M059J (cell line): ENCODE results near the gene CEP78. TPM values are rescaled to one million over a fixed set of nuclear protein-coding genes. Genes with fewer than 3 reads are reported as not detected.
A peak's percentile ranks its signal among the peaks of the same experiment; 100 is the strongest.

Experiments
- DNase-seq: peaks from one replicate; pipeline ENCODE4 v3.0.0-alpha.2; 2012; ENCODE audit warnings: low read depth
- total RNA-seq: library from RNA; depleted of rRNA; stranded (reverse); fragments of >200 nt; shearing (Covaris generic); gene quantifications from 2 replicates; pipeline ENCODE4 v1.2.3, GENCODE V29; 2014

CEP78 gene
- total RNA-seq, 1 experiment from 2014 or later, result 42.7 TPM

DNA sequence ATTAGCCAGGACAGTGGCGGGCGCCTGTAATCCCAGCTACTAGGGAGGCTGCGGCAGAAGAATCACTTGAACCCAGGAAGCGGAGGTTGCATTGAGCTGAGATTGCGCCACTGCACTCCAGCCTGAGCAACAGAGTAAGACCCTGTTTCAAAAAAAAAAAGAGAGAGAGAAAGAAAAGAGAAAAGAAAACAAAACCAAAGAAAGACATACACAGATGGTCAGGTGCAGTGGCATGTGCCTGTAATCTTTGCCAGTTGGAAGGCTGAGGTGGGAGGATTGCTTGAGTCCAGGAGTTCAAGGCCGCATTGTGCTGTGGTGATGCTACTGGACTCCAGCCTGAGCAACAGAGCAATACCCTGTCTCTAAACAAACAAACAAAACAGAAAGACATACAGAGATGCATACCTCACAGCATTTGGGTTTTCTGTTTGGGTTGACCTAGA is 51.1 kb downstream of the CEP78 start:
- no peak for DNase-seq

DNA sequence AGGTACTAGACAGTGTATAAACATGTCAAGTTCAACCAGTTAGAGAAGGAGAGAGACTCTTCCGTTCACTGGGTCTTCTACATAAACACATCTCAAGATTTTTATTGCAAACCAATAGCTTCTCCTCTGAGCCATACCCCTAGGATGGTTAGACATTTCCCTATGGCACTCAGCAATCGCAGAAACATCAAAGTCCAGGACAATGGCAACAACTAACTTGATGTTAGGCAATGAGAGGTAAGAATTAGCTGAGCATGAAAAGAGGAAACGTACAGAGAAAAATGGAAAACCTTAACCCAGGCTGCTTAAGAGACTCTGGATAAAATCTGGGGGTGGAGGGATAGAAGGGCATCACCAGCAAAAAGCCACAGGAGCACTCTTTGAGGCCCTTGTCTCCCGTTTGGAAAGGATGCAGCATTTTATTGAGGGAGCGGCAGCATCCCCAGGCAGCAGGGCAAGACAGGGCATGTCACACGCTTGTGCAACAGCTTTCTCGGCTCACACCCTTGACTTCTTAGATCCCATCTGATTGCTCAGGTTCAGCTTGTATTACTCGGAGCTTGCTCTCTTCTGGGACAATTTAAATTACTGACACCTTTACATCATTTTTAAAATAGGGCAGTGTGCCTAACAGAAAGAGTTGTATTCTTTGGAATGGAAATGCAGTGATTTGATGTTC is 52.5 kb downstream of the CEP78 start:
- no peak for DNase-seq

DNA sequence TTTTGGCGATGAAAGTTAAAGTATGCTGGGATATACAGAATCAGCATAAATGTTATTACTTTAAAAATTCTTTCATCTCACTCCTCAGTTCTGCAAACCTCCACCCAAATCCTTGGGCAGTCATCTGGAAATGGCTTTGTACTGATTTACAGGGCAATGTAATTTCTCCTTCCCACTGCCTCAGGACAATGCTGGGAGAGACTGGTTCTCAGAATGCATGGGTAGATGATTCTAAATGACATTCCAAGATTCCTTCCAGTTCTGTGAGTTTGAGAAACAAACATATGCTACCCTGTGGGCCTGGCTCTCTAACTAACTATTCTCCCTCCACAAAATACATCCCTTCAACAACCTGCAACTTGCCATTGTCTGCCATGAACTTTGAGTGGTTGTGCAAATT is 53.6 kb downstream of the CEP78 start:
- no peak for DNase-seq

DNA sequence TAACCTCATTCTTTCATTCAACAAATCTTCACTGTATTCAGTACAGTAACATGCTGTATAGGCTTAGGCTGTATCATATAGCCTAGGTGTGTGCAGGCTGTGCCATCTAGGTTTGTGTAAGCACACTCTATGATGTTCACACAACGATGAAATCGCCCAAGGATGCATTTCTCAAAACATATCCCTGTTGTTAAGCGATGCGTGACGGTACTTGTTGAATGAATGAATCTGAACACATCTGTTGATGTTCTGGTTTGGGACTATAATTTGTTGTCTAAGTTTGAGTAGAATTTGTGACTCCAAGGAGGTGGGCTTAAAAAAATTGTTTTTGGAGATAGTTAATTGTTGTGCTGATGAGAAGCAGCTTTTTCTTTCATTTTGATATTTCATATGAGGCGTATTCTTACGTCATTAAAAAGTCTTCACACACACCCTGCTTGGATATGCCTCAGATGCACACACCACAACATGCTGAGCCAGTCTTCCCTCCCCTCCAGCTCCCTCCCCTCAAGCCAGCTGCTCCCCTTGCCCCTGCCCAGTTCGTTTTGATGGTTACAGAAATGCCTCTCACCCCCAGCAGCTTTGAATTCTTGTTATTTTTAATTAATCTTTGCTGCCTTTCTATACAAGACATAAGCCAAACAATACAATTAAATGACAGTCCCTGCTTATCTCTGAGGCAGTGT is 55.5 kb downstream of the CEP78 start:
- DNase-seq, result no peak

DNA sequence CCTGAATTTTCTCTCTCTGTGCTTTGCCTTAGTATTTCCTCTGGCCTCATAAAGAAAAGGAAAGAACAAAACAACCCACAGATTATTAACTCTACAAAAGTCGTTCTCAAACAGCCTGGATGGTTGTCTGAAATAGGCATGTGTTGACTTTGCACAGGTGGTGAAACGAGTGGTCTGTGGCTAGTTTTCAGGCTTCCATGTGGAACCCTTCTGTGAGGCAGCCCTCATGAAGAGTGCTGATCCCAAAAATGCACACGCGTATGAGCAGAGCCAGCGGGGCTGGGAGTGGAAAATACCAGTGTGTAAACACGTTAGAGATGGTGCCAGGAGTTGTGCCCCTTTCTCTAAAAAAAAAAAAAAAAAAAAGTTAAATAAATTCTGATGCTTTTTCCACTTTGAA is 56.2 kb downstream of the CEP78 start:
- DNase-seq, result no peak

DNA sequence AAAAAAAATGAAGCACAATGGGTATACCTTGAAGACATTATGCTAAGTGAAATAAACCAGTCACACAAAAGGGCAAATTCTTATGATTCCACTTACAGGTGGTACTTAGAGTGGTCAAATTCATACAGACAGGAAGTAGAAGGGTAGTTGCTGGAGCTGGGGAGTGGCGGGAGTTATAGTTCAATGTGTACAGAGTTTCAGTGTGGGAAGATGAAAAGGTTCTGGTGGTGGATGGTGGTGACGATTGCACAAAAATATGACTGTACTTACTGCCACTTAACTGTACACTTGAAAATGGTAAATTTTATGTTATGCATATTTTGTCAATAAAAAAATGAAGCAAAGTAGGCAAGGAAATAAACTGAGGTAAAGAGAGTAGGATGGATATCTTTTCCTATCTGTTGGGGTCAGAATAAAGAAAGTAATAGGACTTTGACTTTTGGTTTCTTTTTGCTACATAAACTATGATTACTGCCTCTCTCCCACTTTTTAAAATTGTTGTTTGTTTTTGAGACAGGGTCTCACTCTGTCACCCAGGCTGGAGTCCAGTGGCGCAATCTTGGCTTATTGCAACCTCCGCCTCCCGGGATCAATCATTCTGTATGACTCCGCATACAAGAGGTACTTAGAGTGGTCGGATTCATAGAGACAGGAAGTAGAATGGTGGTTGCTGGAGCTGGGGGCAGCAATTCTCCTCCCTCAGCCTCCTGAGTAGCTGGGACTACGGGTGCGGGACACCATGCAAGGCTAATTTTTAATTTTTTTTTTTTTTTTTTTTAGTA is 57.0 kb downstream of the CEP78 start:
- no peak for DNase-seq

DNA sequence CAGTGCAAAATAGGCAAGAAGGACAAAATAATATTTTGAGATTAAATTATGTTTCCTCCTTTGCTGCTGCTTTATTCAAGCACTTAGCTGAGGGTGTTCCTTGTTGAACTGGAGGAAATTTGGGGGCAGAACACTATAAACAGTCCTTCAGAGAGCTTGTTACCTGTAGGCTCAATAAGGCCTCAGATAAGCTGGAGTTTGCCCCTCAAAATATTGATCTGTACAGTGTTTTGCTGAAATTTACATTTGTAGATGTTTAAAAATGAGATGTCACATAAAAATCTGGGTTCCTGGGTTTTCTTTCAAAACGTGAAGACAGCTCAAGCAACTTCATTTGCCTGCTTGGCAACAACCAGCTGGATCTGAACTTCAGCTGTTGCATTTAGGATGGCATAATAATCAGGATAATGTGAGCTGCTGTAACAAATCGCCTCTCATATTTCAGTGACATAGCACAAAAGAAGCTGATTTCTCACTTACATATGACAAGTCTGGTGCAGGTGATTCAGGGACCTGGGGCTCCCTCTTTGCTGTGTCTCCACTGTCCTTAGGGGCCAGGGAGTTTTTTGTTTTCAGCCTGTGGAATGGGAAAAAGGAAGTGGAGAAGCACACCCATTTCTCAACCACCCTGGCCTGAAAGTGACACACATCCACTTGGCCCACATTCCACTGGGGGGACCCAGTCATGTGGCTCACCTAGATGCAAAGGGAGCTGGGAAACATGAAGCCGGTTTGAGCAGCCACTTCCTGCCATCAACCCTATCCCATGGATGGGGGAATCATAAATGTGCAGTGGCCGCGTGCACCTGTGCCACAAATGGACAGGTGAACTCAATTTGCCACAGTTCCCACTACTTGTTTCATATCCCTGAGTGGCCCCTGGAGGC is 58.7 kb downstream of the CEP78 start:
- no peak for DNase-seq

DNA sequence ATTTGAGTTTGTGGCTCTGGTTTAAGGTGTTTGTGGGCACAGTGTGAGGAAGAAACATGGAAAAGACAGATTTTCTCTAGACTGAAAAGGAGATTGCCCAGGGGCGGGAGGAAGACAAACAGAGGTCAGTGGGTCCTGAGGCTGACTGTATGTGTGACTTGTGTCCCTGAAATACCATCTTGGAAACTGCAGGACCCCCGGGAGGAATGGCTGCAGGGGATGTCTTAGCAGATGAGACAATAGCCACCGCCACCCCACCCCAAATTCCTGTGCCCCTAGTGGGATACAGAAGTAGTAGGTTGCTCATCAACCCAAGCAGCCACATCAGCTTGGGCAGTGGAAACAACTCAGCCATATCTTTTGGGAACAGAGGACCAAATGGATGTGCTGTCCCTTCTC is 59.3 kb downstream of the CEP78 start:
- no peak for DNase-seq

DNA sequence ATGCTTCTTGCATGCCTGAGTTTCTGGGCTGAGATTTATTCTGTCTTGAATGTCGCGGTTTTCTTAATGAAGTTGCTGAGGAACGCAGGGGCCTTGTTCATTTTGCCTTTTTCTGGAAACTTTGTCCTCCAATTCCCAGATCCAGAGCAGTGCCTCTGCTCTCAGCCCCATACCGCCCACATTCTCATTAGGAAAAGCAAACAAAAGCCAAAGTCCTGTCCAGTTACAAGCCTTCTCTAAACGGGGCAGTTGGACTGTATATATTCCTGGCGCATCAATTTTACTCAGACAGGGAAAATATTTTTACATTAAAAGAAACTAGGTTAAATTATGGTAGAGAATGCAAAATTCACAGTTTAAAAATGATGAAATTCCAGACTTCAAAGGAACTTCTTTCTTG is 59.9 kb downstream of the CEP78 start:
- DNase-seq, result no peak

DNA sequence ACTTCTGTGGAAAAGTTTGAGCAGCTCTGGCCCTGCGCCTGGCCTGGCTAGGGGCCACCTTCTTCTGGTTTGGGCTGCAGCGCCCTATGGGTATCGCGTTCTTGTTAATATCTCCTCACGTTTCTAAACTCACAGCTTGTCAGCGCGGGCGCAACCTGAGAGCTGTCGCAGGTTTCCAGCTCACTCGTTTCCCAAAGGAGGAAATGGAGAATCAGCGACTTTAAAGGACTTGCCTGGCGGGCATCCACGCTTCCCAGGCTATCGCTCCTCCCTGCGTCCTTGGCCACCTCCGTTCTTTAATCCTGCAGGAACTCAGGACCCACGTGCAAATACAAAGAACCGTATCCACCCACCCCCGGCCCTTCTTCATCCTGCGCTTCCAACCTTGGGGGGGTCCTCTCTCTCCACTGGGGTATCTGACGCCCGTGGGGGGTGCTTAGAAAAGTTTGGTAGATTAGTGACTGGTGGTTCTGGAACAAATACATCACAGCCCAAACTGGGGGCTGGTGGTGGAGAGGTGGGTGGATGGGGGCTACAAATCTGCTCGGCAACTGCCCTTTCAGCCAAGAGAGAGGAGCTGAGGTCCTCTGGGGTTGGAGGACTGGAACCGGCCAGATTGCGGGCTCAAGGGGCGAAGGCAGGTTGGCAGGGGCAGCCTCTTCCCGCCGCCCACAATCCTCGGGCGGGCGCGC is 60.5 kb downstream of the CEP78 start:
- peak; percentile 84 for DNase-seq

DNA sequence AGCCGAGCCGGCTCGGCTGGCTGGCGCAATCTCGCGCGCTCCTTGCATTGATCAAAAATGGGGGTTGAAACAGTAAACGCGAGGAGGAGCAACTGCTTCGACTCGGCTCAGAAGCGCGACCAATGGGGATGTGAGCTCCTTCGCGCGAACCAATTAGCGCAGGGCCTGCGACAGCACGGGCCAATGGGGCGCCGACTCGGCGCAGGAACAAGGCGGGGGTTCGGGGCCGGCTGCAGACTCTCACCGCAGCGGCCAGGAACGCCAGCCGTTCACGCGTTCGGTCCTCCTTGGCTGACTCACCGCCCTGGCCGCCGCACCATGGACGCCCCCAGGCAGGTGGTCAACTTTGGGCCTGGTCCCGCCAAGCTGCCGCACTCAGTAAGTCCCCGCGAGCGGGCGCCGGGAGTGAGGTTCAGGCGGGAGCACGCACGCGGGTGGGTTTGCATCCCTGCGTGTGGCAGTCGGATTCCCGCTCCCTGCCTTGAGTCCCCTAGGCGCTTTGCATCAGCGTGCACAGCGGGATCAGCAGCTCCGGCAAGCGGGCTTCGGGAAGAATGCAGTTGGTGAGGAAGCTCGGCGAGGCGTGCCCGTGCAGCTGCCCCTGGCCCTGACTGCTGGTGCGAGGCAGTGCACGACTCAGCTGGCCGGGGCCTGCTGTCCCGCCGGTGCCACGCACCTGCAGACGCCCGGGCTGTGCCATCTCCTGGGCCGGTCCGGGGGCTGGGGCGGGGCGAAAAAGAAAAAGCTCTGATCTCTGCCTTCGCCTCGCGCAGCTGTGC is 61.2 kb downstream of the CEP78 start, which contains the start of gene PSAT1:
PSAT1 (plus strand) TSS at position 233 of the 779 bp plus-strand sequence; CDS start at position 319, 86 bp downstream.
- peak; percentile 97 for DNase-seq

DNA sequence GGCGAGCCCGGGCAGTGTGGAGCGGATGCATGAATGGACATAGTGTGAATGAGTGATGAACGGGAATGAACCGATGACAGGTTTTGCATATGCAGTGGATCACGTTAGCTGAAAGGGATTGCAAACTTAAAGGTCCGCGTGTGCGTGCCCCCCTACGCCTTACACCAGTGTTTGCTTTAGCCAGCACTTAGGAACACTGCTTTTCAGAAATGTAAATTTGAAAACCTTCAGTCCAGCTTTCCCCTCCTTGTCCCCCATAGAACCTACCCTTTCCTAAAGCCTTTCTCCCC is 61.7 kb downstream of the CEP78 start:
- no peak for DNase-seq

DNA sequence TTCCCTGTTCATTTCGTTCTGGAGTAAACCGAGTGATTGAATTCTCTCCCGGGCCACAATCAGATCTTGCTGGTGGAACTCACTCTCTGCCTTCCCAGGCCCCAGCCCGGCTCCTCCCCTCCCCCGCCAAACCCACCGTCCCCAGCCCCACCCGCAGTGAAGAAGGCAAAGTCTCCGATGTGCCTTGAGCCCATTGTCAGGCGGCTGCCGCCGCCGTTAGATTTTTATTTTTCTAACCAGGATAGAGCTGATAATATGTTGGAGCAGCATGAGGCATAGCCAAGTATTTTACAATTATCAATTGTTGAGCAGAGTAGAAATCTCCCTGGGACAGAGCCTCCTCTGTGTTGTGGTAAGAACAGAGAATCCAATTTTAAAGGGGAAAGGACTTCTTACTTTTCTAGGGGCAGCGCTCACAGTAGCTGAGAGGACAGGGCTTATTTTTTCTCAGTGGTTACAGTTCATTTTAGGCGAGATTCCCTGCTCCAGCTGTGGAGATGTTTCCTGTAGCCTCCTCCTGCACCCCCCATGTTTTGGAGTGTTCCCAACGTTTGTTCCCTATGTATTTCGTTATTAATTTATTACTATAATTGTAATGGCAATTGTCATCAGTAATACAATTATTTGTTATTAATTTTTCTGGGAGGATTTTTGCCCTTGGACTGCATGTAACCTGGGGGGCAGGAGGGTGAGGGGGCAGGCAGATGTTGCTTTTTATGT is 62.3 kb downstream of the CEP78 start:
- peak; percentile 4 for DNase-seq

DNA sequence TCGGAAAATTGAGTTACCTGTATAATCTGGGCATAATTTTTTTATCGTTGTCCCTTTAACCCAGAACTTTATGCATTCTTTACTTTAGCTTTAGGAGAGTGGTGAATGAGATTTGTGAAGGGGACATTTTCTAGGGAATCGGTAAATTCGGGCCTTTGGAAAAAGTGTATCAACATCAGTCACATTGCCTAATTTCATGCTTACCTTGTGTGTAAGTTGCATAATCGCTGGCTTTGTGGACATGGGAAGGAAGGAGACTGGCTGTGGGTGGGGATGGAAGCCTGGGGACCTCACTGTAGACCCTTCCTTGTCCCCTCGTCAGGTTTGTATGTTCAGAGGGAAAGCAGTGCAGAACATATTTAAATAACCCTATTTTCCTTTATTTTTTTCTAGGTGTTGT is 64.3 kb downstream of the CEP78 start:
- no peak for DNase-seq

DNA sequence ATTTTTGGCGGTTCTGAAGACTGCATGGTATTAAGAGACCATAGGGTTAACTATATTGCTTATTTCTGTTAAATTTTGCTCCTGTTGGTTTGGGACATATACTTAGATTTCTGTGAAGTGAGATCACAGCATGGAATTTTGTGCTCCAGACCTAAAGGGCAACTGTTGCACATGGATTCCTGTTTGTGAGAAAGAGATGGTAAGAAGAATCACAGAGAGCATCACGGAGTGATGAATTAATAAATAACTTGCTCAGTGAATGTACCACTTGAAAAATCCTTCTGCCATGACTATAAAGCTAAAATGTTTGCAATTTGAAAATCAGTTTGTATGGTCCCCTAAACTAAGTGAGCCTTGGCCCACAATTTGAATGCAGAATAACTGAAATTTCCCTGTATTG is 65.6 kb downstream of the CEP78 start:
- DNase-seq, result no peak

DNA sequence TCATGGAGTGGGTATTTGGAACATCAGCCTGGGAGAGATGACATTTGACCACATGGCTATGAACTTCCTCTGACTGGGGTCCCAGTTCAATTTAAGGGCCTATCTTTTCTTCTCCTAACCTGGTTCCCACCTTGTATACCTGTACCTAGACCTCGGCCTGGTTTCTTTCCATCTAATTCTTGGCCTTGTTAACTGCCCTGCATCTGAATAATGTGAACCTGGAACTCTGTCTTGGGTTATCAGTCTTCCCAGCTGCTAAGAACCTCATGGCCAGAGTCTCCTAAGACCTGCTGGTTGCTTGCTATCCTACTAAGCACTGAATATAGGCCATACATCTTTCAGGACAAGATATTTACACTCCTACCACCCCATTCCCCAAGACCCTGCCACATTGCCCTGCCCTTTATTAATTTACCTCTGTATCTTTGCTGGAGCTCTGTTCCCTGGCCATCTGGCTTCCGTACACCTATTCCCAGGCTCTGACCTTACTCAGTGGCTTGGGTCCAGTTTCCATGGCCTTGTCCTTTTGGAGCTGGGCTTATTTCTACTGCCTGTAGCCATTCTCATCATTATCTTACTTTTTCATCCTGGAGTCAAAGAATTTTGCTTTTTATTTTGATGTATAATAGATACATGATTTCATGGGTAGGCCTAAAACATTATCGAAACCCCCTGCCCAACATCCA is 67.6 kb downstream of the CEP78 start:
- DNase-seq, result no peak

DNA sequence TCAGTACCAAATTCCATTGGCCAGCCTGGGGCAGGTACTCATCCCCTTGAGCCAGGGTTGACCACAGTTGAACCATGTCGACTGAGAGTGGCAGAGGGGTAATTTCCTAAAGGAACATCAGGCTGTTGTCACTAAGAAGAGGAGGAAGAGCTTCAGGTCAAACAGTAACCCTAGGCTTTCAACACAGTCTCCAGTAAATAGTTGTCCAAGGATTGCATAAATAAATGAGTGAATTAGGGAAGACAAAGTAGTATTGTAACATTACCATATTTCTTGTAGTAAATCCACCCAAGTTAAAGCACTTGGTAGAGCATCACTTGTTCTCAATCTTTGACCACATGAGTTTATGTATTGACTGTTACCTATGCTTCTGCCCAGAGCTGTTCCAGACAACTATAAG is 68.5 kb downstream of the CEP78 start:
- no peak for DNase-seq

DNA sequence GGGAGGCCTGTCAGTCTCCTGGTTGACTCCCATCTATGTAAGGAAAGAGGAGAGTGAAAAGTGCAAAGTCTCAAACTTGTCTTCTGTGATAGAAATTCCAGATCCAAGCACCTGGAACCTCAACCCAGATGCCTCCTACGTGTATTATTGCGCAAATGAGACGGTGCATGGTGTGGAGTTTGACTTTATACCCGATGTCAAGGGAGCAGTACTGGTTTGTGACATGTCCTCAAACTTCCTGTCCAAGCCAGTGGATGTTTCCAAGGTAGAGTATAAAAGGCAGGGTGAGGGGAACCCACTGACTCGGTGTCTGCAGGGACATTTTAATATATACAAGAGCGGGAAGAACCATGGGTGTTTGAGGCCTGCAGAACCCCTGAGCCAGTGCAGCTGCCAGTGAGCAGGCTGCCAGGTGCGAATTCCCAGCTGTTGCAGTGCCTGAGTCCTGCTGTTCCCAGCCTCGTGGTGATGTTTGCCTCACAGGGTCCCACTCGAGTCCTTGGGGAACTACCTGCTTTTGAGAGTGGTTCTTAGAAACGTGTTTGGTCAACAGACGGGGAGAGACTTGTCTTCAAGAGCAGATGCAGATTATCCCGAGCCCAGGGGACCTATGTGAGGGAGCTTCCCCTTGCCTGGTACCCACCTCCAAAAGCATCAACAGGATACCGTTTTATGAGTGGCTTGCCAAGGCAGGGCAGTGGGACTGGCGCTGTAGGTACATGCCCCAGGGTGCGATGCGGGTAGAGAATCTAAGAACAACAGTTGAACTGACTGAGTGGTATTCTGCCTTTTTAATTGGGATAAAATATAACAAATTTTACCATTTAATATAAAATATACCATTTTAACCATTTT is 70.6 kb downstream of the CEP78 start:
- DNase-seq, result no peak
